ENCODE data around the gene CHST11. TPM values are rescaled to one million over a fixed set of nuclear protein-coding genes. Genes with fewer than 3 reads are reported as not detected.

The CHST11 gene
- total and polyA plus RNA-seq, 2 of the 4 experiments (the other 2 are of a cell fraction), result 1.4 to 2.7 TPM

DNA sequence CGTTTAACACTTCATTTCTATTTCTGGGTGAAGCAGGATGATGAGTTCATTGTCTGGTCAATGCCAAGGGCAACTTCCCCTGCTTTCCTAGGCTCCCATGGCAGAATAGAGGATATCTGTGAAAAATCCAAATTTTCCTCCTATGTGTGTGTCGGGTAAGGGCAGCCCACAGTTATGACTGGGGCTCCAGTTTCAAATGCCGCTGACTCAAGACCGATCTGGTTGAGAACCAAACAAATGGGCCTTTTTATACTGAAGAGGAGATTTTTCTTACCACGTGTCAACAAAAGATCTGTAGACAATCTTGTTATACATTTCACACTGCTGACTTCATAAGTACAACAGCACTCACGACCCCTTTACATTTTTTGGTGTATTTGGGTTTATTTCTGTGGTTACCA is 120.8 kb downstream of the CHST11 start:
- Histone ChIP-seq H4K5ac (ENCODE audit: low read depth, low read length) (no peak overlapping the region), H2BK15ac (ENCODE audit: low read depth, low read length) (no peak overlapping the region; the same call in 2 of the 3 replicates), H2AK5ac (ENCODE audit: low read depth, low read length) (no peak overlapping the region), H3K4ac (ENCODE audit: low read depth, low read length) (no peak overlapping the region), H3K9me3 (ENCODE audit: control insufficient read depth, insufficient read depth, low read length) (no peaks in the 10 kb centered on the region), H2AFZ (replicated peaks; ENCODE audit: low read length, poor library complexity) (no peak overlapping the region), H3K9me1 (ENCODE audit: insufficient read depth, low read length) (peaks cover 13% of the 10 kb centered on the region), H3K27ac (ENCODE audit: insufficient read depth, low read length) (no peak overlapping the region), H3K9ac (ENCODE audit: low read depth, low read length) (no peak overlapping the region), H2BK20ac (ENCODE audit: low read depth, low read length) (peak overlapping the region; percentile 14; the same call in 1 of the 2 replicates), H3K36me3 (ENCODE audit: control insufficient read depth, insufficient read depth, low read length) (no peaks in the 10 kb centered on the region), H3K18ac (ENCODE audit: low read depth, low read length) (no peak overlapping the region), H2BK120ac (ENCODE audit: low read depth, low read length) (no peak overlapping the region), H3K27me3 (ENCODE audit: control insufficient read depth, insufficient read depth, low read length) (no peaks in the 10 kb centered on the region), H3K4me3 (ENCODE audit: insufficient read depth, low read depth, low read length) (no peak overlapping the region), H4K8ac (ENCODE audit: low read depth in 2 of 2, low read length in 2 of 2) (no peak overlapping the region), H3K56ac (ENCODE audit: extremely low read depth, insufficient read depth, low read length) (no peak overlapping the region), H3K14ac (replicated peaks; ENCODE audit: low read depth, low read length) (peak overlapping the region; percentile 39; the same call in 1 of the 2 replicates), H3K4me1 (ENCODE audit: control insufficient read depth, insufficient read depth, low read length) (peaks cover 11% of the 10 kb centered on the region), H4K20me1 (ENCODE audit: insufficient read depth, low read length) (no peaks in the 10 kb centered on the region), H3K79me1 (ENCODE audit: low read depth in 1 of 2, low read length in 2 of 2) (no peaks in the 10 kb centered on the region), H4K91ac (ENCODE audit: insufficient read depth, low read depth, low read length) (0 out of 2 replicates have a peak overlapping the region, but pooled peaks have one; percentile 14), H3K23ac (ENCODE audit: low read depth, low read length) (peak overlapping the region; percentile 45; the same call in 1 of the 2 replicates), H2AK9ac (replicated peaks; ENCODE audit: low read depth, low read length, poor library complexity) (no peak overlapping the region), H2BK5ac (ENCODE audit: low read depth, low read length, poor library complexity, severe bottlenecking) (no peak overlapping the region), H3K4me2 (ENCODE audit: low read depth, low read length) (no peak overlapping the region)
- DNase-seq, result peak; percentile 79
- dilution Hi-C loops (cut with HindIII; ENCODE audit: low sequenced_read_pairs, unreplicated experiment) (no loop called here), intact Hi-C loops (cut with micrococcal nuclease) (no loop called here), in situ Hi-C loops (cut with MboI; ENCODE audit: low sequenced_read_pairs) (no loop called here)
- POLR2A ChIA-PET (ENCODE audit: unreplicated experiment), result no interaction called here
- no CpG with 5 or more reads among the region's 6 CpGs for WGBS, 2 experiments (ENCODE audit: extremely low coverage in 2 of 2, insufficient read length in 1 of 2)
- BruUV-seq (replicated peaks), result no TSS peak
- ATAC-seq (ENCODE audit: low read depth), result peak; percentile 63
- TF ChIP-seq MAFK (IDR thresholded peaks at IDR 0.05; ENCODE audit: low read depth, low read length), result 0 out of 2 replicates have a peak, but pooled peaks have one; percentile 29
- no peak for TF ChIP-seq SMC3 (IDR thresholded peaks at IDR 0.05; ENCODE audit: low read depth, low read length)
- TF ChIP-seq CEBPB (IDR thresholded peaks at IDR 0.05; ENCODE audit: low read depth, low read length), result no peak
- no peak for TF ChIP-seq CHD1 (IDR thresholded peaks at IDR 0.05; ENCODE audit: low read depth, low read length)
- no peak for TF ChIP-seq MAZ (IDR thresholded peaks at IDR 0.05; ENCODE audit: borderline replicate concordance, low read depth, low read length)
- CTCF ChIA-PET, result no interaction called here
